Measurements from ENCODE around the gene TM2D1.
A peak's percentile ranks its signal among the peaks of the same experiment; 100 is the strongest.

Gene TM2D1

DNA sequence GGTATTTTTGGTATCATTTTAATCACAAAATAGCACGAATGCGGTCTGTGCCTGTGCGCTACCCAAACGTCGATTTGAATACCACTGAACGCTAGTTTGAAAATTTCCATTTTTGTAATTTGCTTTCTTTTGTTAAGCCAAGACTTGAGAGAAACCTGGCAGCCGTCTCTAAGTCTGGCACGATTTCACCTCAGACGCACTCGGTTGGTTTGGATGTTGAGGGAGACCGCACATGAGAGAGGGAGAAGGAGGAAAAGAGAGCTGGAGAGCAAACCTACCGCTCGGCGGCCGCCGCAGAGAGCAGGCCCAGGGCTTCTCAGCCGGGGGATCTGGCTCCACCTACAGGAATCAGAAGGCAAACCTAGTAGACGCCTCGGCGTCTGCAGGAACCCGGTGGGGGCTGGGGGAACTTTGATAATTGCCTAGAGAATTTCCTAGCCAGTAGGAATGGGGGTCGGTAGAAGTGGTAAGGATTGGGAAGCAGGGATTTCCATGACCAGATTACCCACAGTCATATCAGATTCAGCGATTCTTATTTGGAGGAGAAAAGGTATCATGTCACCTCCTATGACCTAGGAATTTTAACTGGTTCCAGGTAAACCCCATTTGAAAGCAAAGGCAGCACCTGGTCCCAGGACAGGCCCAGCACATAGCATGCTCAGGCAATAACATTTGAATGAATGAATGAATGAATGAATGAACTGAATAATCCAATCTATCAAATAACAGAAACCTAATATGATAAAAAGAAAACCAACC is 83.2 kb downstream of the TM2D1 start:
- POLR2A ChIA-PET = no interaction called here
- CTCF ChIA-PET = interaction anchor here (0.6 kb wide), 2 partner anchors 685 to 793 kb away, joined by 3 read pairs; no protein-coding TSS in a partner anchor
- DNase-seq (ENCODE audit: extremely low spot score) = peak; percentile 86
- no peak for TF ChIP-seq FOXA1 (IDR thresholded peaks at IDR 0.05)
- TF ChIP-seq LEF1 (IDR thresholded peaks at IDR 0.05; ENCODE audit: borderline replicate concordance) = no peak
- TF ChIP-seq HDGF (IDR thresholded peaks at IDR 0.05; ENCODE audit: borderline replicate concordance) = no peak

DNA sequence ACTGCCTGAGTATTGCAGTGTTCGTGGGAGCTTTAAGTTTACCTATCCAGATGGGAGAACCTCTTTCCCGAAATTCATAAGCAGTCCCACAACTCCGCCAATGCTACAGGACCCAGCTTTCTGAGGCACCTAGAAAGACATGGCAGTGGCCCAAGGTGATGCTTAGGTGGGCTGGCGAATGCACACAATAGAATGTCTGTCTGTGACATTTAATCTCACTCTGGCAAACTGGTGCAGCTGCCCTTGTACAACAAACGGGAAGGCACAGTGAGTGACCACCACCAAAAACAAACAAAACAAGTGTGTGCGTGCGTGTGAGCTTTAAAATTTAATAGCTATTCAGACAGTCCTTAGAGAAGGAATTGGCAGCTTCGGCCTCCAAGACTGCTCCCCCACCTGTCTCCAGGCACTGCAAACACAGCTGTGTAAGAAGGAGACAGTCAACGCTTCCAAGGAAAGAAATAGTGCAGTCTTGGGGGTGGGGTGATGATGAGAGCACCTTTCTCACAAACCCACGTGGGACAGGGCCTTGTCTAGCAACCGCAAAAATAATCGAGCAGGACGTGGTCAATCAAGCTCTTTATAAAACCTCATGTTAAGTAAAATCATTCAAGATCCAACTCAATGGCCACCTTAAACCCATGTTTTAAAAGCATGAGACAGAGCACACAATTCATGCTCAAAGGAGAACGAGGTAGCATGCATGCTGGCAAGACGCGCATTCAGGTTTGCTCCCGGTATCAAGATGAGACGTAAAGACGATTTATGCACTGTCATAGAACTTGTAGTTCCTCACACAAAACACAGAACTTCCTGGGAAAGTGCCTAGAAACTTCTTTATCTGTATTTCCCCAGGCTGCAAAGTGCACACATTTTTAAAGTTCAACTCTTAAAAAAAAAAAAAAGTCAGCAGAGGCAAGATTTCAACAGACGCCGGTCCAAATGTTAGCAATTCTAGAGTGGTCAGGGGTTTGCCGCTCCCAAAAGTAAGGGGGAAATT is 84.1 kb downstream of the TM2D1 start:
- DNase-seq (ENCODE audit: extremely low spot score) = no peak
- ChIA-PET POLR2A (no interaction called here), CTCF (interaction anchor here (0.6 kb wide), 3 partner anchors 684 to 1861 kb away, joined by 3 read pairs; no protein-coding TSS in a partner anchor)
- TF ChIP-seq ZNF384 (IDR thresholded peaks at IDR 0.05) (no peak), FOXM1 (IDR thresholded peaks at IDR 0.05; ENCODE audit: borderline replicate concordance) (no peak), TARDBP (IDR thresholded peaks at IDR 0.05) (no peak), SP1 (IDR thresholded peaks at IDR 0.05) (no peak), HDGF (IDR thresholded peaks at IDR 0.05; ENCODE audit: borderline replicate concordance) (no peak), L3MBTL2 (conservative IDR thresholded peaks at IDR 0.05) (no peak), ELF4 (IDR thresholded peaks at IDR 0.05) (no peak), NFRKB (IDR thresholded peaks at IDR 0.05) (no peak), SUZ12 (IDR thresholded peaks at IDR 0.05) (no peak), LEF1 (IDR thresholded peaks at IDR 0.05; ENCODE audit: borderline replicate concordance) (no peak), CTBP1 (IDR thresholded peaks at IDR 0.05; ENCODE audit: borderline replicate concordance) (no peak), FOXK2 (IDR thresholded peaks at IDR 0.05) (no peak)

DNA sequence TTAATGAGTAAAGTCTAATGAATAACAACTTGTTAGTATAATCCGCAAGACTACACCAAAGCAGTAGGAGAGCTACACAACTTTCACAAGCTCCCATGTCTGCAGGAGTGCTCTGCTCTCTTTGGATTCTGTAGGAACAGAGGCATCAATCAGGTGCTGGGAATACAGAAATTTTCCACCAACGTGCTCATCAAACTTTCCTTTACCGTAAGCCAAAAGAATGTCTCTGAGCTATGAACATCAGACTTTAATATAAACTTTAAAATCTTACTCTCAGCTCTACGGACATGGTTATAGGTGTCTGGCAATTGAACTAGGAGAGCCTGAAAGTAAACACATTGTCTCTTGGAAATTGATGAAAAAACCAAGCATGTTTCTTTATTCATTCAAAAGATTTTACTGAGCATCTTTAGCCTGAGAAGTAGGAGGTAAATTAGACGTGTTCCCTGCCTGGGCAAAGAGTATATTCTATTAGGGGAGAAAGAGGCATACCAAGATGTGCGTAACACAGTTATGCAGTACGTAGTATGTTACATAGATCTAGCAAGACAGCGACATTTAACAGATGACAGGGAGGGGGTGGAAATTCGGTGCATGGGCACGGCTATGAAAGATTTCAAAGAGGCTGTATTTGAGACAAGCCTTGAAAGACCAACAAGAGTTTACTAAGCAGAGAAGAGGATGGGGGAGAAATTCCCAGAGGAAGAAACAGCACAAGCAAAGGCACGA is 85.2 kb downstream of the TM2D1 start:
- ChIA-PET CTCF (interaction anchor here (0.6 kb wide), 1 partner anchor 1860 kb away, joined by 3 read pairs; no protein-coding TSS in a partner anchor), POLR2A (no interaction called here)
- TF ChIP-seq CTBP1 (IDR thresholded peaks at IDR 0.05; ENCODE audit: borderline replicate concordance) (no peak), BHLHE40 (IDR thresholded peaks at IDR 0.05; ENCODE audit: borderline replicate concordance) (no peak), SUZ12 (IDR thresholded peaks at IDR 0.05) (no peak), SP1 (IDR thresholded peaks at IDR 0.05) (no peak), TARDBP (IDR thresholded peaks at IDR 0.05) (no peak), LEF1 (IDR thresholded peaks at IDR 0.05; ENCODE audit: borderline replicate concordance) (no peak)
- no peak for DNase-seq (ENCODE audit: extremely low spot score)

DNA sequence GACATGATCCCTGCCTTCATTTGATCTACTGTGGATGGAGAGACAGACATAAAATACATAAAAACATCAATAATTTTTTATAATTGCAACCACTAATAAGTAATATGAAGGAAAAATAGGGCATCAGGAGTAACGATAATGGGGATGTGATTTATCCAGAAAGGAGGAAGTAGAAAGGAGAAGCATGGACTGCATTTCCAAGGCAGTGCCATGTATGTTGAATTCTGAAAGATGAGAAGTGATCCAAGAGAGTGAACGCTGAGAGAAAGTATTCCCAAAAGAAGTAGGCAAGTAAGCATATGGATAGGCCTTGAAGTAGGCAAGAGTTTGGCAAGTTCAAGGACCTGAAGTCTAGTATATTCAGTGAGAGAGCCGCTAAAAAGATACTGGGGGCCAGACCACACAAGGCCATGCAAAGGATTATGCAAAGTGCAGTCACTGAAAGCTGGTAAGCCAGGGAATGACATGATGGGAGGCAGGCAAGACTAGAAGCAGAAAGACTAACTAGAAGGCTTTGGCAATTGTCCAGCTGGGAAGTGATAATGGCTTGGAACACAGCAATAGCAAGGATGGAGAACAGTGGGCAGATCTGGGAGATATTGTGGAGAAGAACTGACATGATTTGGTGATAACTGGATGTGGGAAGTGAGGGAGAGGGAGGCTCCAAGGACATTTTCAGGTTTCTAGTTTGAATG is 85.9 kb downstream of the TM2D1 start:
- TF ChIP-seq, protein P1, sequence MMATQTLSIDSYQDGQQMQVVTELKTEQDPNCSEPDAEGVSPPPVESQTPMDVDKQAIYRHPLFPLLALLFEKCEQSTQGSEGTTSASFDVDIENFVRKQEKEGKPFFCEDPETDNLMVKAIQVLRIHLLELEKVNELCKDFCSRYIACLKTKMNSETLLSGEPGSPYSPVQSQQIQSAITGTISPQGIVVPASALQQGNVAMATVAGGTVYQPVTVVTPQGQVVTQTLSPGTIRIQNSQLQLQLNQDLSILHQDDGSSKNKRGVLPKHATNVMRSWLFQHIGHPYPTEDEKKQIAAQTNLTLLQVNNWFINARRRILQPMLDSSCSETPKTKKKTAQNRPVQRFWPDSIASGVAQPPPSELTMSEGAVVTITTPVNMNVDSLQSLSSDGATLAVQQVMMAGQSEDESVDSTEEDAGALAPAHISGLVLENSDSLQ (IDR thresholded peaks at IDR 0.05) = no peak
- TF ChIP-seq FOXA1 (IDR thresholded peaks at IDR 0.05) (no peak), HDGF (IDR thresholded peaks at IDR 0.05; ENCODE audit: borderline replicate concordance) (no peak)
- no peak for DNase-seq (ENCODE audit: extremely low spot score)
- ChIA-PET POLR2A (no interaction called here), CTCF (no interaction called here)

DNA sequence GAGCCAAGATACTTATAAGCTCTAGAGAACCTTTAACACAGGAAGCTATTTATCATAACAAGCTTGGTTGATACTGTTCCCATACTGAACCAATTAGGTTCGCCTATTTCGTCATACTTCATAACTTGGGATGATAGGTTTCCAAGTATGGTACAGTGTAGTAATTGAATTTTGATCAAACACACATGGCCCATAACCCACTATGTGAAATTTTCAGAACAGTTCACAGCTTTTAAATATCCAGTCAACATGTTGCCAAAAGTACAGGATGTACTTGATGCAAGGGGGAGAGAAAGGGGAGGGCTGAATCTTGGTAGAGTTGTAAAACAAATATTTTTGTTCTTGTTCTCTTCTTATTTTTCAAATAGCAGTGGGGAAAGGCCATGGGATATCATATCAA is 86.6 kb downstream of the TM2D1 start:
- DNase-seq (ENCODE audit: extremely low spot score) = no peak
- CTCF ChIA-PET = no interaction called here
- POLR2A ChIA-PET = no interaction called here
- no peak for TF ChIP-seq FOXK2 (IDR thresholded peaks at IDR 0.05)
- TF ChIP-seq HDGF (IDR thresholded peaks at IDR 0.05; ENCODE audit: borderline replicate concordance) = no peak
- no peak for TF ChIP-seq SP1 (IDR thresholded peaks at IDR 0.05)
- no peak for TF ChIP-seq BHLHE40 (IDR thresholded peaks at IDR 0.05; ENCODE audit: borderline replicate concordance)
- TF ChIP-seq L3MBTL2 (conservative IDR thresholded peaks at IDR 0.05) = no peak
- no peak for TF ChIP-seq FOXM1 (IDR thresholded peaks at IDR 0.05; ENCODE audit: borderline replicate concordance)
- TF ChIP-seq, protein P1 (IDR thresholded peaks at IDR 0.05) = no peak
- TF ChIP-seq ARNT (IDR thresholded peaks at IDR 0.05) = no peak
- TF ChIP-seq SUZ12 (IDR thresholded peaks at IDR 0.05) = no peak
- no peak for TF ChIP-seq LEF1 (IDR thresholded peaks at IDR 0.05; ENCODE audit: borderline replicate concordance)
- TF ChIP-seq CTBP1 (IDR thresholded peaks at IDR 0.05; ENCODE audit: borderline replicate concordance) = no peak
- no peak for TF ChIP-seq NFRKB (IDR thresholded peaks at IDR 0.05)
- no peak for TF ChIP-seq FOXA1 (IDR thresholded peaks at IDR 0.05)
- TF ChIP-seq TARDBP (IDR thresholded peaks at IDR 0.05) = no peak
- no peak for TF ChIP-seq ZNF384 (IDR thresholded peaks at IDR 0.05)
- no peak for TF ChIP-seq ELF4 (IDR thresholded peaks at IDR 0.05)

DNA sequence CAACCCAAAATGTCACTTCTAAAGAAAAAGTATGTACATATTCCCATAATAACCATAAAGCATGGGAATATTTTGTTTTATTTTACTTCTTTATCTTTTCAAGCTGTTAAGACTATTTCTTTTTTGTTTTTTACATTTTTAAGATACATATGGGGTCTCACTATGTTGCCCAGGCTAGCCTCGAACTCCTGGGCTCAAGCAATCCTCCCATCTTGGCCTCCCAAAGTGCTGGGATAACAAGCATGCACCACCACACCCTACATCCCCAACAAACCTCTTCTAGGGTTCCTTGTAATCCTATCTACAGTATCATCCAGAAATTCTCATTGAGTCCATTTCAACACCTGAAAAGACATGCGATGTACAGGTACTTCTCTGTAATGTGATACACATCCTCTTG is 87.5 kb downstream of the TM2D1 start:
- no peak for TF ChIP-seq SUZ12 (IDR thresholded peaks at IDR 0.05)
- no peak for TF ChIP-seq LEF1 (IDR thresholded peaks at IDR 0.05; ENCODE audit: borderline replicate concordance)
- TF ChIP-seq NFRKB (IDR thresholded peaks at IDR 0.05) = no peak
- TF ChIP-seq FOXA1 (IDR thresholded peaks at IDR 0.05) = no peak
- no peak for TF ChIP-seq ELF4 (IDR thresholded peaks at IDR 0.05)
- no peak for DNase-seq (ENCODE audit: extremely low spot score)
- ChIA-PET CTCF (no interaction called here), POLR2A (no interaction called here)

Data from HEK293T (cell line).